Heart left ventricle (tissue), 13 donors: ENCODE data around the gene MAP4K1.

ENCODE experiments used
- CTCF ChIP-seq, 12 donors: fragments of 200-600 bp; sonication (generic) in 4 of 12; IDR thresholded peaks; one replicate each; pipeline versions ENCODE4 v1.5.0 to v1.8.0; 2018 to 2022; ENCODE audit warnings: antibody characterized with exemption in 12 of 12, mild to moderate bottlenecking in 5 of 12
- POLR2A ChIP-seq, 2 donors: fragments of 450-650 bp; IDR thresholded peaks; one replicate each; pipeline ENCODE4 v1.6.1; 2017; ENCODE audit warnings: antibody characterized with exemption in 2 of 2, mild to moderate bottlenecking in 2 of 2, moderate library complexity in 2 of 2
- donor health status: ischemic (EF 13 %, LVEDD 7.1; RV severe dilation, severe dysfunction).
- donor health status: DM: no; HTN: yes; CAD: no.
- donor health status: DM: no; HTN: no; CAD: no.
- donor health status: ischemic (EF 25% LVEDD 6.9; RV normal size, moderate dysfunction).
- donor health status: ischemic (EF 25% LVEDD 5.7; RV mildly dilated, moderate dysfunction).
- donor health status: ischemic (EF 35%, LVEDD 5.7; RV mildly dilated, moderate dysfunction).
- donor health status: nonischemic (EF 11% LVEDD 7.7; RV severe dilation, severe dysfunction).
- donor health status: DM: yes; HTN: yes; CAD: no.
- donor health status: PGD.
- donor health status: ischemic (EF 29% LVEDD 5.4; RV normal size, mild dysfunction).
- donor health status: nonischemic (EF 23%, LVEDD 6.1; RV moderate dilation, normal function).

GRCh38 chr19:38642176-38642575 is 24.4 kb upstream of the MAP4K1 start:
- no peak for TF ChIP-seq POLR2A (IDR thresholded peaks at IDR 0.05)
- TF ChIP-seq CTCF (IDR thresholded peaks at IDR 0.05), result no peak
